B cell (primary cell): Measurements from ENCODE around the gene CDC42SE2. TPM values are rescaled to one million over a fixed set of nuclear protein-coding genes. Genes with fewer than 3 reads are reported as not detected.
A peak's percentile ranks its signal among the peaks of the same experiment; 100 is the strongest.

Experiments
- ATAC-seq: fragments of 200-7000 bp; cut with Tn5 transposase; one replicate; pipeline ENCODE4 v1.10.0; 2021; ENCODE audit warnings: low read depth, mild to moderate bottlenecking, moderate number of reproducible peaks, moderate library complexity
- CTCF ChIA-PET: fragments of 350-600 bp; sonication (Branson Sonifier 250); formaldehyde crosslinking; loops from one replicate; lab custom pipeline; 2021; ENCODE audit warnings: antibody characterized with exemption, inconsistent platforms; lab: Charles Lee
- POLR2A ChIA-PET: fragments of 350-600 bp; sonication (Branson Sonifier 250); formaldehyde crosslinking; loops from one replicate; lab custom pipeline; 2021; ENCODE audit warnings: antibody characterized with exemption; lab: Charles Lee
- DNase-seq: peaks from one replicate; pipeline ENCODE4 v3.0.0; 2013
- H2AFZ ChIP-seq: 2 replicates; pipeline ENCODE4 v1.6.1; 2012; ENCODE audit warnings: mild to moderate bottlenecking, low read depth, low read length; ENCODE audit not compliant: insufficient read depth, poor library complexity, severe bottlenecking
- H3K27ac ChIP-seq, 2 donors: 1 replicate in 1 of 2; 2 replicates in 1 of 2; pipeline ENCODE4 v1.5.1; 2012 to 2013; ENCODE audit warnings: low read length in 2 of 2, mild to moderate bottlenecking in 2 of 2, moderate library complexity in 1 of 2
- H3K27me3 ChIP-seq, 4 experiments: fragments of 200-600 bp in 1 of 4; sonication (generic) in 1 of 4; replicated peaks in 1 of 4; 1 replicate in 2 of 4; 2 replicates in 2 of 4; pipeline versions ENCODE4 v1.6.1 to v1.7.0; 2013 to 2016; ENCODE audit warnings: low read length in 3 of 4, mild to moderate bottlenecking in 2 of 4, mixed read lengths in 1 of 4, moderate library complexity in 1 of 4; ENCODE audit not compliant: insufficient read depth in 4 of 4, control insufficient read depth in 3 of 4; ENCODE audit errors: control extremely low read depth in 1 of 4
- H3K36me3 ChIP-seq, 2 experiments: replicated peaks in 1 of 2; 1 replicate in 1 of 2; 2 replicates in 1 of 2; pipeline versions ENCODE4 v1.6.1 to v1.7.1; 2013; ENCODE audit warnings: low read length in 1 of 2; ENCODE audit not compliant: insufficient read depth in 2 of 2, control insufficient read depth in 1 of 2; ENCODE audit errors: control extremely low read depth in 1 of 2, extremely low read depth in 1 of 2
- H3K4me1 ChIP-seq, 2 donors: fragments of 200-600 bp in 1 of 2; sonication (generic) in 1 of 2; 1 replicate in 1 of 2; 2 replicates in 1 of 2; pipeline versions ENCODE4 v1.5.1 to v1.6.1; 2013 to 2017; ENCODE audit warnings: low read length in 2 of 2; ENCODE audit not compliant: control insufficient read depth in 2 of 2, insufficient read depth in 2 of 2
- H3K4me2 ChIP-seq: replicated peaks from 2 replicates; pipeline ENCODE3; 2012; ENCODE audit warnings: mild to moderate bottlenecking, low read depth, low read length; ENCODE audit not compliant: poor library complexity, severe bottlenecking
- H3K4me3 ChIP-seq, 5 experiments: fragments of 200-600 bp in 1 of 5; sonication (generic) in 1 of 5; 1 replicate in 3 of 5; 2 replicates in 2 of 5; pipeline versions ENCODE4 v1.5.1 to v1.7.0; 2011 to 2016; ENCODE audit warnings: low read length in 4 of 5, mild to moderate bottlenecking in 4 of 5, low read depth in 2 of 5, control low read depth in 1 of 5, moderate library complexity in 1 of 5; ENCODE audit not compliant: insufficient read depth in 1 of 5; ENCODE audit errors: control extremely low read depth in 1 of 5, extremely low read depth in 1 of 5
- H3K79me2 ChIP-seq: fragments of 200-600 bp; sonication (generic); one replicate; pipeline ENCODE4 v1.6.0; 2016; ENCODE audit warnings: low read length; ENCODE audit not compliant: control insufficient read depth, insufficient read depth
- H3K9ac ChIP-seq: fragments of 200-600 bp; sonication (generic); 2 replicates; pipeline ENCODE4 v1.6.1; 2017; ENCODE audit warnings: mild to moderate bottlenecking, low read length, moderate library complexity
- H3K9me3 ChIP-seq, 3 donors: one replicate each; pipeline versions ENCODE4 v1.6.1 to v1.7.1; 2013; ENCODE audit warnings: low read length in 2 of 3; ENCODE audit not compliant: control insufficient read depth in 2 of 3, insufficient read depth in 1 of 3; ENCODE audit errors: control extremely low read depth in 1 of 3
- H4K20me1 ChIP-seq: 2 replicates; pipeline ENCODE4 v1.6.0; 2012; ENCODE audit warnings: mild to moderate bottlenecking, low read length; ENCODE audit not compliant: insufficient read depth, control insufficient read depth, poor library complexity, severe bottlenecking
- H3K27ac Mint-ChIP-seq: one replicate; pipeline ENCODE4 v1.8.0; 2021; ENCODE audit warnings: mixed read lengths
- H3K27me3 Mint-ChIP-seq: one replicate; pipeline ENCODE4 v1.8.0; 2021; ENCODE audit warnings: mixed read lengths
- H3K4me1 Mint-ChIP-seq: one replicate; pipeline ENCODE4 v1.8.0; 2021; ENCODE audit warnings: mixed read lengths
- H3K4me3 Mint-ChIP-seq: one replicate; pipeline ENCODE4 v1.8.0; 2021; ENCODE audit warnings: mixed read lengths
- H3K9me3 Mint-ChIP-seq: one replicate; pipeline ENCODE4 v1.8.0; 2022; ENCODE audit warnings: mixed read lengths; ENCODE audit not compliant: insufficient read depth
- EZH2 ChIP-seq: IDR thresholded peaks from 2 replicates; pipeline ENCODE4 v1.6.1; 2012; ENCODE audit warnings: borderline replicate concordance, low read depth, mild to moderate bottlenecking, moderate library complexity, low read length; ENCODE audit not compliant: insufficient read depth, poor library complexity, severe bottlenecking
- WGBS: methylation state at CpG from one replicate; pipeline ENCODE4 v1.1.5; 2013; ENCODE audit warnings: missing lambda C conversion rate; ENCODE audit not compliant: insufficient coverage; 5-methylcytosine and 5-hydroxymethylcytosine counted together
- intact Hi-C: fragments of 100-400 bp; cut with micrococcal nuclease; formaldehyde crosslinking; loops from one replicate; pipeline ENCODE4 v1.10.0; 2022
- polyA plus RNA-seq: library from polyadenylated mRNA; depleted of rRNA; stranded (reverse); fragments of >200 nt; gene quantifications from 2 replicates; pipeline ENCODE4 v1.2.3, GENCODE V29; 2012
- total RNA-seq, 2 donors: library from RNA; stranded (reverse); fragments of 120-200 nt in 1 of 2; gene quantifications; 1 replicate in 1 of 2; 2 replicates in 1 of 2; pipeline versions ENCODE4 v1.2.3 to v1.2.4, GENCODE V29; 2013 to 2022
- TF ChIP-seq, protein P1 (sequence below): fragments of 200-600 bp; IDR thresholded peaks from one replicate; pipeline ENCODE4 v1.8.0; 2022; ENCODE audit warnings: antibody characterized with exemption, mild to moderate bottlenecking

The CDC42SE2 gene
- total and polyA plus RNA-seq, 2 donors (not counting 1 experiment from before 2014, with no cell fraction given): 42.5 to 161 TPM

DNA sequence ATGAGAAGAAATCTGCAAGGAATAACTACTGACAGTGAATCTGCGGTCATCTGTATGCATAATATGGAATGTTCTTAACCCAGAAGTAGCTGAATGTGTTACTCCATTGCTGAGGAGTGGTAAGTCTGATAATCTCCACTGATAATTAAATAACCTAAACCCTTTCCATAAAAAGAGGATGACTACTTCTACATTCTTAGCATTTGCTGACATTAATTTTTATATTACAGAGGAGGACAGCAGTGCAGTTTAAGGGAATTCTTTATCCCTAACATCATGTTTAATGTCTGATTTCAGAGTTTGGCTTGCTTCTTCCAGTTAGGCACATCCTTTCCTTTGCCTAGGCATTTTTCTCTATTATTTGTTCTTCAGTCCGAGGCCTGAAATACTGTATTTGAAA lies 52.2 kb downstream of the CDC42SE2 start:
- peaks cover 94% of the 10 kb centered on the region for H3K79me2 ChIP-seq
- peak overlapping the region in 1 of 2 donors; percentile 34 for H3K27ac ChIP-seq
- ChIA-PET CTCF (interaction anchor here (1.7 to 2.0 kb wide), 2 partner anchors 50 to 66 kb away, joined by 4 to 6 read pairs; no protein-coding TSS in a partner anchor), POLR2A (no interaction called here)
- peaks cover 9 to 20% of the 10 kb centered on the region in 2 donors for H3K4me1 ChIP-seq
- DNase-seq: no peak
- intact Hi-C loops: no loop called here
- H3K27me3 Mint-ChIP-seq: no peaks in the 10 kb centered on the region
- H4K20me1 ChIP-seq: peaks cover 57% of the 10 kb centered on the region
- no peaks in the 10 kb centered on the region for H3K27me3 ChIP-seq
- H3K9me3 Mint-ChIP-seq: no peaks in the 10 kb centered on the region
- H3K9me3 ChIP-seq: peaks cover 0 to 10% (median 0%) of the 10 kb centered on the region in 3 donors
- ATAC-seq: no peak
- H3K4me3 ChIP-seq: no peak overlapping the region
- H3K36me3 ChIP-seq: peaks cover 6 to 33% of the 10 kb centered on the region in 2 experiments
- no peak overlapping the region for H3K9ac ChIP-seq
- peak overlapping the region; percentile 13 for H3K27ac Mint-ChIP-seq
- no peak for TF ChIP-seq EZH2
- TF ChIP-seq, protein P1, sequence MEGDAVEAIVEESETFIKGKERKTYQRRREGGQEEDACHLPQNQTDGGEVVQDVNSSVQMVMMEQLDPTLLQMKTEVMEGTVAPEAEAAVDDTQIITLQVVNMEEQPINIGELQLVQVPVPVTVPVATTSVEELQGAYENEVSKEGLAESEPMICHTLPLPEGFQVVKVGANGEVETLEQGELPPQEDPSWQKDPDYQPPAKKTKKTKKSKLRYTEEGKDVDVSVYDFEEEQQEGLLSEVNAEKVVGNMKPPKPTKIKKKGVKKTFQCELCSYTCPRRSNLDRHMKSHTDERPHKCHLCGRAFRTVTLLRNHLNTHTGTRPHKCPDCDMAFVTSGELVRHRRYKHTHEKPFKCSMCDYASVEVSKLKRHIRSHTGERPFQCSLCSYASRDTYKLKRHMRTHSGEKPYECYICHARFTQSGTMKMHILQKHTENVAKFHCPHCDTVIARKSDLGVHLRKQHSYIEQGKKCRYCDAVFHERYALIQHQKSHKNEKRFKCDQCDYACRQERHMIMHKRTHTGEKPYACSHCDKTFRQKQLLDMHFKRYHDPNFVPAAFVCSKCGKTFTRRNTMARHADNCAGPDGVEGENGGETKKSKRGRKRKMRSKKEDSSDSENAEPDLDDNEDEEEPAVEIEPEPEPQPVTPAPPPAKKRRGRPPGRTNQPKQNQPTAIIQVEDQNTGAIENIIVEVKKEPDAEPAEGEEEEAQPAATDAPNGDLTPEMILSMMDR: no peak
- WGBS: 100% methylated on average over 1 of the region's 2 CpGs
- no peak overlapping the region for H3K4me3 Mint-ChIP-seq
- no peak overlapping the region for H2AFZ ChIP-seq
- H3K4me2 ChIP-seq: no peak overlapping the region
- H3K4me1 Mint-ChIP-seq: peaks cover 58% of the 10 kb centered on the region

DNA sequence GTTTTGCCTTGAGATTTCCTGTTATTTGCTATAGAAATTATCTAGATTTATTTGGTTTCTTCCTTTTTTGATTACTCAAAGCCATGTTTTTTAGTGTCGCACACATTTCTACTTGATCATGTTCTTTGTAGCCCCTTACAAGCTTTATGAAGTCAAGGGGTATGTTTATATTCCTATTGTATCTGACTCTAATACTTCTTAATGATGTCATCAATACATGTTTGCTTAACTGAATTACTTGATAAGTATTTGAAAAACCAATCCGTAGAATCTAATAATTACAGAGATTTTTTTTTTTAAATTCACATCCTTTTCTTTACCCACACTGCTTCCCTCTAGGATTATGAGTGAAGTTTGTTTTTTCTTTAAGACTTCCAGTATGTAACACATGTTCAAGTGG lies 53.0 kb downstream of the CDC42SE2 start:
- intact Hi-C loops: no loop called here
- peaks cover 57% of the 10 kb centered on the region for H4K20me1 ChIP-seq
- no peak for TF ChIP-seq EZH2
- TF ChIP-seq, protein P1: no peak
- peaks cover 0 to 10% (median 0%) of the 10 kb centered on the region in 3 donors for H3K9me3 ChIP-seq
- ATAC-seq (no peak), DNase-seq (no peak)
- peak overlapping the region in 1 of 2 donors; percentile 34 for H3K27ac ChIP-seq
- POLR2A ChIA-PET: no interaction called here
- WGBS: no CpG with 5 or more reads among the region's 2 CpGs
- no peak overlapping the region for H3K4me2 ChIP-seq
- H2AFZ ChIP-seq: no peak overlapping the region
- CTCF ChIA-PET: interaction anchor here (0.7 to 2.0 kb wide), 3 partner anchors 31 to 65 kb away, joined by 3 to 6 read pairs (median 4); no protein-coding TSS in a partner anchor
- H3K4me1 ChIP-seq: peaks cover 9 to 20% of the 10 kb centered on the region in 2 donors
- no peaks in the 10 kb centered on the region for H3K27me3 ChIP-seq
- Mint-ChIP-seq H3K27me3 (no peaks in the 10 kb centered on the region), H3K4me3 (no peak overlapping the region), H3K4me1 (peaks cover 58% of the 10 kb centered on the region), H3K9me3 (no peaks in the 10 kb centered on the region), H3K27ac (peak overlapping the region; percentile 21)
- no peak overlapping the region for H3K9ac ChIP-seq
- peaks cover 99% of the 10 kb centered on the region for H3K79me2 ChIP-seq
- H3K4me3 ChIP-seq: no peak overlapping the region
- peaks cover 6 to 33% of the 10 kb centered on the region in 2 experiments for H3K36me3 ChIP-seq
